ENCODE measurements around the gene NLGN1.

GRCh38 chr3:174061731-174062130 lies 664.2 kb downstream of the NLGN1 start:
- TF ChIP-seq POLR2A (IDR thresholded peaks at IDR 0.05) (no peak), CTCF (IDR thresholded peaks at IDR 0.05) (no peak), POLR2AphosphoS5 (IDR thresholded peaks at IDR 0.05) (no peak)

Data from suprapubic skin (tissue), 4 donors.